ENCODE data around the gene NUP153.

GRCh38 chr6:17635568-17635967 lies 71.2 kb downstream of the NUP153 start:
- TF ChIP-seq CTCF (conservative IDR thresholded peaks at IDR 0.05; ENCODE audit: low read length) (no peak), EZH2phosphoT487 (IDR thresholded peaks at IDR 0.05; ENCODE audit: borderline replicate concordance, low read depth, low read length) (no peak)

Data from OCI-LY7 (cell line).